Peyer's patch (tissue), 4 donors: Measurements from ENCODE around the gene BAAT.

Experiments
- CTCF ChIP-seq, 6 experiments: fragments of 450-650 bp in 4 of 6; fragments of 200-600 bp in 2 of 6; sonication (generic) in 1 of 6; IDR thresholded peaks; one replicate each; pipeline ENCODE4 v1.5.1; 2017 to 2019; ENCODE audit warnings: antibody characterized with exemption in 6 of 6, mild to moderate bottlenecking in 3 of 6, moderate library complexity in 1 of 6
- POLR2A ChIP-seq, 2 donors: fragments of 450-650 bp; IDR thresholded peaks; one replicate each; pipeline ENCODE4 v1.5.1; 2017; ENCODE audit warnings: antibody characterized with exemption in 2 of 2, mild to moderate bottlenecking in 2 of 2, moderate library complexity in 2 of 2

GRCh38 chr9:101415578-101415977 is 30.8 kb upstream of the BAAT start:
- TF ChIP-seq CTCF (IDR thresholded peaks at IDR 0.05) = no peak
- TF ChIP-seq POLR2A (IDR thresholded peaks at IDR 0.05) = peak in 1 of 2 donors; percentile 4
